ENCODE measurements around the gene SNX33.
A peak's percentile ranks its signal among the peaks of the same experiment; 100 is the strongest.
"Not testable (repeated sequence)": the region's sequence is repeated elsewhere in the genome, so short reads cannot be mapped to it uniquely, and the experiment has no call there.

Gene SNX33

GRCh38 chr15:75687486-75688277 is 40.0 kb downstream of the SNX33 start:
- no peak for TF ChIP-seq CTCF (IDR thresholded peaks at IDR 0.05; ENCODE audit: extremely low read depth, missing control alignments)
- DNase-seq (ENCODE audit: low spot score) = no peak

GRCh38 chr15:75688278-75688557 is 40.5 kb downstream of the SNX33 start:
- DNase-seq (ENCODE audit: low spot score) = no peak
- no peak for TF ChIP-seq CTCF (IDR thresholded peaks at IDR 0.05; ENCODE audit: extremely low read depth, missing control alignments)

- no peak for TF ChIP-seq CTCF (IDR thresholded peaks at IDR 0.05; ENCODE audit: extremely low read depth, missing control alignments)
- DNase-seq (ENCODE audit: low spot score) = no peak
Observed at GRCh38 chr15:75688831-75689230, 41.1 kb downstream of the SNX33 start.

- not testable (repeated sequence) for DNase-seq (ENCODE audit: low spot score)
Observed at GRCh38 chr15:75689429-75689828, 41.7 kb downstream of the SNX33 start.

- DNase-seq (ENCODE audit: low spot score) = not testable (repeated sequence)
Observed at GRCh38 chr15:75692311-75692710, 44.6 kb downstream of the SNX33 start.

GRCh38 chr15:75693028-75693427 is 45.3 kb downstream of the SNX33 start:
- not testable (repeated sequence) for DNase-seq (ENCODE audit: low spot score)

GRCh38 chr15:75693501-75694240 is 46.0 kb downstream of the SNX33 start:
- no peak for TF ChIP-seq CTCF (IDR thresholded peaks at IDR 0.05; ENCODE audit: extremely low read depth, missing control alignments)
- peak; percentile 20 for DNase-seq (ENCODE audit: low spot score)

- peak; percentile 25 for DNase-seq (ENCODE audit: low spot score)
- TF ChIP-seq CTCF (IDR thresholded peaks at IDR 0.05; ENCODE audit: extremely low read depth, missing control alignments) = peak; percentile 56
Observed at GRCh38 chr15:75694241-75695182, 46.8 kb downstream of the SNX33 start.

Measured in GM20000 (cell line).